Measurements from ENCODE around the gene CCR5.
"Not testable (repeated sequence)": the region's sequence is repeated elsewhere in the genome, so short reads cannot be mapped to it uniquely, and the experiment has no call there.

The CCR5 gene

GRCh38 chr3:46383211-46383950, 12.6 kb downstream of the CCR5 start:
- DNase-seq (ENCODE audit: low read depth), result no peak
- H3K4me3 ChIP-seq (ENCODE audit: low read depth, low read length), result no peak overlapping the region
- no peak for TF ChIP-seq CTCF (IDR thresholded peaks at IDR 0.05; ENCODE audit: insufficient read depth, low read depth, low read length, missing control alignments)

GRCh38 chr3:46383951-46384330, 13.2 kb downstream of the CCR5 start:
- H3K4me3 ChIP-seq (ENCODE audit: low read depth, low read length), result no peak overlapping the region
- no peak for DNase-seq (ENCODE audit: low read depth)

GRCh38 chr3:46386205-46386604, 15.5 kb downstream of the CCR5 start:
- DNase-seq (ENCODE audit: low read depth), result peak; percentile 20
- H3K4me3 ChIP-seq (ENCODE audit: low read depth, low read length), result no peak overlapping the region
- no peak for TF ChIP-seq CTCF (IDR thresholded peaks at IDR 0.05; ENCODE audit: insufficient read depth, low read depth, low read length, missing control alignments)

More at GRCh38 chr3:46383951-46384330, 13.2 kb downstream of the CCR5 start:
- no peak for TF ChIP-seq CTCF (IDR thresholded peaks at IDR 0.05; ENCODE audit: insufficient read depth, low read depth, low read length, missing control alignments)

GRCh38 chr3:46388847-46389246, 18.1 kb downstream of the CCR5 start:
- not testable (repeated sequence) for H3K4me3 ChIP-seq (ENCODE audit: low read depth, low read length); DNase-seq (ENCODE audit: low read depth)

GRCh38 chr3:46389306-46389705, 18.6 kb downstream of the CCR5 start:
- no peak for DNase-seq (ENCODE audit: low read depth)
- TF ChIP-seq CTCF (IDR thresholded peaks at IDR 0.05; ENCODE audit: insufficient read depth, low read depth, low read length, missing control alignments), result no peak
- H3K4me3 ChIP-seq (ENCODE audit: low read depth, low read length), result no peak overlapping the region

- not testable (repeated sequence) for H3K4me3 ChIP-seq (ENCODE audit: low read depth, low read length); DNase-seq (ENCODE audit: low read depth)
Observed at GRCh38 chr3:46391526-46391925, 20.8 kb downstream of the CCR5 start.

- H3K4me3 ChIP-seq (ENCODE audit: low read depth, low read length), result no peak overlapping the region
- TF ChIP-seq CTCF (IDR thresholded peaks at IDR 0.05; ENCODE audit: insufficient read depth, low read depth, low read length, missing control alignments), result no peak
- no peak for DNase-seq (ENCODE audit: low read depth)
Observed at GRCh38 chr3:46393011-46393410, 22.3 kb downstream of the CCR5 start.

Measured in GM12865 (cell line).